Middle frontal gyrus (tissue), 1 donor: Measurements from ENCODE around the gene MAT1A.
"Not testable (repeated sequence)": the region's sequence is repeated elsewhere in the genome, so short reads cannot be mapped to it uniquely, and the experiment has no call there.

Experiments
- DNase-seq: peaks from one replicate; pipeline ENCODE4 v3.0.0-alpha.2; 2015; ENCODE audit warnings: low spot score; ENCODE audit errors: extremely low spot score

The MAT1A gene

GRCh38 chr10:80265740-80266512 is 23.5 kb downstream of the MAT1A start:
- no peak for DNase-seq

- no peak for DNase-seq
Measured at GRCh38 chr10:80264081-80265056, 25.1 kb downstream of the MAT1A start.

- no peak for DNase-seq
Measured at GRCh38 chr10:80261316-80262030, 28.0 kb downstream of the MAT1A start.

- DNase-seq = no peak
Measured at GRCh38 chr10:80260295-80261243, 28.9 kb downstream of the MAT1A start.

GRCh38 chr10:80259405-80259871 is 30.0 kb downstream of the MAT1A start:
- no peak for DNase-seq

- not testable (repeated sequence) for DNase-seq
Measured at GRCh38 chr10:80256798-80257197, 32.7 kb downstream of the MAT1A start.

GRCh38 chr10:80254726-80255125 is 34.7 kb downstream of the MAT1A start:
- DNase-seq = not testable (repeated sequence)

GRCh38 chr10:80253963-80254271 is 35.5 kb downstream of the MAT1A start:
- not testable (repeated sequence) for DNase-seq

GRCh38 chr10:80253266-80253962 is 36.0 kb downstream of the MAT1A start:
- no peak for DNase-seq

GRCh38 chr10:80252296-80252887 is 37.1 kb downstream of the MAT1A start:
- no peak for DNase-seq

- not testable (repeated sequence) for DNase-seq
Measured at GRCh38 chr10:80251703-80252280, 37.7 kb downstream of the MAT1A start.

- not testable (repeated sequence) for DNase-seq
Measured at GRCh38 chr10:80250399-80250798, 39.1 kb downstream of the MAT1A start.

- DNase-seq = not testable (repeated sequence)
Measured at GRCh38 chr10:80249906-80250305, 39.6 kb downstream of the MAT1A start.

GRCh38 chr10:80247611-80248010 is 41.8 kb downstream of the MAT1A start:
- not testable (repeated sequence) for DNase-seq

GRCh38 chr10:80244371-80244770 is 45.1 kb downstream of the MAT1A start:
- not testable (repeated sequence) for DNase-seq

GRCh38 chr10:80242341-80242740 is 47.1 kb downstream of the MAT1A start:
- not testable (repeated sequence) for DNase-seq

- not testable (repeated sequence) for DNase-seq
Measured at GRCh38 chr10:80236457-80236856, 53.0 kb downstream of the MAT1A start.

- not testable (repeated sequence) for DNase-seq
Measured at GRCh38 chr10:80234331-80235235, 54.9 kb downstream of the MAT1A start.
